NCI-H1092 (cell line): ENCODE results near the gene CENPU.
"Not testable (repeated sequence)": the region's sequence is repeated elsewhere in the genome, so short reads cannot be mapped to it uniquely, and the experiment has no call there.

Experiments used
- DNase-seq: peaks from one replicate; lab custom pipeline; 2025; lab: John Stamatoyannopoulos, UW

The CENPU gene, protein sequence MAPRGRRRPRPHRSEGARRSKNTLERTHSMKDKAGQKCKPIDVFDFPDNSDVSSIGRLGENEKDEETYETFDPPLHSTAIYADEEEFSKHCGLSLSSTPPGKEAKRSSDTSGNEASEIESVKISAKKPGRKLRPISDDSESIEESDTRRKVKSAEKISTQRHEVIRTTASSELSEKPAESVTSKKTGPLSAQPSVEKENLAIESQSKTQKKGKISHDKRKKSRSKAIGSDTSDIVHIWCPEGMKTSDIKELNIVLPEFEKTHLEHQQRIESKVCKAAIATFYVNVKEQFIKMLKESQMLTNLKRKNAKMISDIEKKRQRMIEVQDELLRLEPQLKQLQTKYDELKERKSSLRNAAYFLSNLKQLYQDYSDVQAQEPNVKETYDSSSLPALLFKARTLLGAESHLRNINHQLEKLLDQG

DNA sequence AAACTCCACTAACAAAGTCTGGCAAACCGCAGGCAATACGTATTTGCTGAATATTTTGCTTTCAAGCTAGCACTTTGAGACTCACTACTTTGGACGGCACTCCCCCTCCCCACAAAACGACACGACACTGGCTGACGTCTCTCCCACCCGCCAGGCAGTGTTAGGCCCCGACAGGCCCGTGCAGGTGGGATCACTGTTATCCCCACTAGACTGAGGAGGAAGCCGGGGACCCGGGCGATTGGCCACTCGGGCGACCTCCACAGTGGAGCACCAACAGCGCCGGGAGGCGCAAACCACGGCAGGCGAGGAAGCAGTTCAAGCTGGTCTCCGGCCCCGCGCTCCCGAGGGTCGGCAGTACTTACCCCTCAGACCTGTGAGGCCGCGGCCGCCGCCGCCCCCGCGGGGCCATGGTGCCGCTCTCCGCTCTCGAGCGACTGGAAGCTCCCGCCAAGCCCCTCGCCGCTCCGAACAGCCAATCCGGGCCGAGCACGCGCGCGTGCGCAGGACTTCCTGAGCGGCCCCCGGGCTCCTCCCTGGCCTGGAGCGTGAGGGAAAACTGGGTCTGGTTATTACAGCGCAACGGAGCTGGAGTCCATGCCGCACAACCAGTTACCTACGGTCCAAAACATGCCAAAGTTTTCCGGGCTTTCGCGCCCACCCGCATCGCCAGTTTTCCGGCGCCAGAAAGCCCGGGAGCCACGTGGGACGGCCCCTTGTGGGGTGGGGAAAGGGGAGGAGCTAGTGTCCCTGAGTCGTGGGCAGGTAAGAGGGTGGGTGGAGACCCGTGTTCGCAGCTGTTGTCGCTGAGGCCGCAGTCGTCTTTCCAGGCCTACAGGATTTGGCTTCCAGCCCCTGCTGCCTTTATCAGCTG, at the start of gene CENPU:
Gene CENPU (minus strand): TSS at position 443 of the 871 bp plus-strand sequence. CDS start 34 bp downstream, at position 409.
- DNase-seq = peak; percentile 100

DNA sequence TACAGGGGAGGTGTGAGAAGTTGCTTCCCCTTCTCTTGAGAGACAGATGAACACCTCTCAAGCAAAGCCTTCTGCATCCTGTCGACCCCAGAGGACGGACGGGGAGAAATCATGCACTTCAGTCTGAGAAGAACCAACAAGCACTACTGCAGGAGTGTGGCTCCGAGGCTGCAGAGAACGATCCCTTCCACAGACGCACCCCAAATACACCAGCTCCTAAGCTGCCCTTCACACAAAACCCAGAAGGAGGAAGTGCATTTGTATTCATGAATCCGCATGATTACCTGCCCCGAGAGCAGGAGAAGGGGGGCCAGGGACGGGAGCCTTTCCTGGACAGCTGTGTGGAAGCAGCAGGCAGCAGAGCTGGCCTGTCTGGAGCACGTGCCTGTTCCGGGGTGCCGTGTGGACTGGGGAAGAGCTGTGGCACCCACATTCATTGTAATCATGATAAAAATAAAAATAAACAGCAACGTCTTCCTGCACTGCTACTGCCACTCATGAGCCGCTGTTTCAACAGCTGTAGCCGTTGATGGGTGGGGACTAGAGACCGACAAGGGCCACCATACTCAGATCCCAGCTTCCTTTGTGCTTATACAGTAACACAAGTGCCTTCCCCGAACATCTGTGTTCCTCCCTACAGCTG, 49.0 kb upstream of the CENPU start:
- DNase-seq = no peak

DNA sequence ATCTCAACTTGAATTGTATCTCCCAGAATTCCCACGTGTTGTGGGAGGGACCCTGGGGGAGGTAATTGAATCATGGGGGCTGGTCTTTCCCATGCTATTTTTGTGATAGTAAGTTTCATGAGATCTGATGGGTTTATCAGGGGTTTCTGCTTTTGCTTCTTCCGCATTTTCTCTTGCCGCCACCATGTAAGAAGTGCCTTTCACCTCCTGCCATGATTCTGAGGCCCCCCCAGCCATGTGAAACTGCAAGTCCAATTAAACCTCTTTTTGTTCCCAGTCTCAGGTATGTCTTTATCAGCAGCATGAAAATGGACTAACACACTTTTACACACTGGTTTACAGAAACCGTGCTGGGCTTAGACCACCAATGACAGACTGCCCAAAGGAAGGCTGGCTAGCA, 45.3 kb upstream of the CENPU start:
- not testable (repeated sequence) for DNase-seq

DNA sequence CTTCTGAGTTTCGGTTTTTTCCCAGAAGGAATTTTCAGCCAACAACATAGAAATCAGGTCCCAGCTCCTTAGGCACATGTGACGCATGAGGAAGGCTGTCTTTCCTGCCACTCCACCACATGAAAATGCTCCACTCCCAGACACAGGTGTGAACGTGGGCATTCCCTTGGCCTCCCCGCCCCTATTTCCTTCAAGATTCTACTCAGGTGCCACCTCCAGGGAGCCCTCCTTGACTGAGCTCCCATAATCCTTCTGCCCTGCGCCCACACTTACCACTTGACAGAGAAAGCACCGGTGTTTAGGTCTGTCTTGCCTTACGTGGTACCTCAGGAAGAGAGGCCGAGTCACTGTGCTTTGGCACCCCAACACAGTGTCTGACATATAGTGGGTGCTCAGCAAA, 44.4 kb upstream of the CENPU start:
- DNase-seq = no peak

DNA sequence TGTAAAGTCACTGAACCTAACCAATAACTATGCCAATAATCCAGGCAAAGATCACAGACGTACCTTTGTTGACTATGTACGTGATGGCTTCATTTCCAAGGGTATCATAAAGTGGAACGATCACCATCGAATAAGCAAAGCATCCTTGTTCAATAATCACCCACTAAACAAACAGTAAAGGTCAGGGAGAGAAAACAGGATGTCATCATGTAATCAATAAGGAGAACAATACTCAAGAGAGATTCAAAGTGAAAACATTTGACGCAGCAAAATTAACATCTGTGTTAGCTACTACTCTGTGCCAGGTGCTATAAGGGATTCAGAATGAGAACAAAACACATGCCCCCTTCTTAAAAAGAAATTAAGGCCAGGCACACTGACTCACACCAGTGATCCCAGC, 42.9 kb upstream of the CENPU start:
- no peak for DNase-seq

DNA sequence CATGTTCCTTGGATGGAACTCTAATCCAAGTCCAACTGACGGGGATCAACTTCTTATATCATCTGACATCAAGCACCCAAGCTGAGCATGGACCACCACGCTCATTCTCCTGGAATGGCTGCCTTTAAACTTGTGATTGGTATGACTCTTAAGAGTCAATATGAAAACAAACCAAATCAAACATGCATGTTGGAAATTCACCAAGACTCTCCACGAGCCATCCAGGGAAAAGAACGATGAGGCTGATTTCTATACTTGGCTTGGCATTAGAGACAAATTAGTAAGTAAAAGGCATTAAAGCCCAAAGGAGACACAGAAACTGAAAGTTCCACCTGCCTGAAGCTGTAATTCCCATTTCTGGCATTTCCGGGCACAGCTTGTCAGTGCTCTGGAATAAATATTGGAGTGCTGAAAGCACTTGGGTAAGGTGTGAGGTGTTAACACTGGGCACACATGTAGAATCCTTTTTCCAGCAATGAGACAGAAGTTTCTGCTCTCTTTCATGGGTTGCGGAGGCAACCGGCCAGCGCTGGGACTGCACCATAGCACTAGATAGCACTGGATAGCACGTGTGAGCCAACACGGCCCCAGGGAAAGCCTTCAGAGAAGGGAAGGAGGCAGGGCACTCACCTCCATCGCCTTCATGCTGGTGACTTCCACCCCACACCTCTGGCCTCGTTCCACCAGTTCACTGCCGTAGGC, 42.1 kb upstream of the CENPU start:
- no peak for DNase-seq

DNA sequence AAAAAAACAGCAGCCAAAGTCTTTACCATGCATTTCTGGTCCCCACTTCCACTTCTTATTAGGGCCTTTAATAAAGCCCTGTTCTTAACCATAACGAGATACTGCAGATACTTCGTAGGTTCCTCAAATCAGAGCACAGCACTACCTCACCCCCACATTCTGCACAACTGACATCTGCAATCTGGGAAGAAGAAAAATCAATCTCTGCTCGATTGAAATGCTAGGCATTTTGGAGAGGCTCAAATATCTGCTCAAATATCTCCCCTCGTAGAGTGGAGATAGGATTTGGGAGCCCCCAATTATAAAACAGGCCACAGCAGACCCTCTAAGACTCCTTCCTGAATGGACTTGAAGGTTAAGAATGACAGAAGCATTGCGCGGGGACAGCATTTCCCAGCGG, 40.3 kb upstream of the CENPU start:
- DNase-seq = no peak

DNA sequence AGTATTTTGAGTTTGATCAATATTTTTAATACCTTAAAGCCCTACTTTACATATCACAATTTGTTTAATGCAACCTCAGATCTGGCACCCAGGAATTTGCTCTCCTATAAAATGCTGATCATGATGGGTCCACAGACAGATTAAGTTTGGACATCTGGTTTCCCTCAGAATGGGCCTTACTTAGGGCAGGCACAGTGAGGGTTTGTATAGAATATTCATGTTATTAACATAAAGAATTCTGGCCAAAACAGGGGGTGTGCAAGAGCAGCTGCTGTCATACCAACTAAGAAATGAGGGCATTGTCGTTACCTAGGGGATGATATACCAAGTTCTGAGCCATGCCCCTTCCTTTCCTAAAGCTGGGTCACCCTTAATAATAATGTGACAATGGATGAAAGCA, 37.5 kb upstream of the CENPU start:
- DNase-seq = no peak

DNA sequence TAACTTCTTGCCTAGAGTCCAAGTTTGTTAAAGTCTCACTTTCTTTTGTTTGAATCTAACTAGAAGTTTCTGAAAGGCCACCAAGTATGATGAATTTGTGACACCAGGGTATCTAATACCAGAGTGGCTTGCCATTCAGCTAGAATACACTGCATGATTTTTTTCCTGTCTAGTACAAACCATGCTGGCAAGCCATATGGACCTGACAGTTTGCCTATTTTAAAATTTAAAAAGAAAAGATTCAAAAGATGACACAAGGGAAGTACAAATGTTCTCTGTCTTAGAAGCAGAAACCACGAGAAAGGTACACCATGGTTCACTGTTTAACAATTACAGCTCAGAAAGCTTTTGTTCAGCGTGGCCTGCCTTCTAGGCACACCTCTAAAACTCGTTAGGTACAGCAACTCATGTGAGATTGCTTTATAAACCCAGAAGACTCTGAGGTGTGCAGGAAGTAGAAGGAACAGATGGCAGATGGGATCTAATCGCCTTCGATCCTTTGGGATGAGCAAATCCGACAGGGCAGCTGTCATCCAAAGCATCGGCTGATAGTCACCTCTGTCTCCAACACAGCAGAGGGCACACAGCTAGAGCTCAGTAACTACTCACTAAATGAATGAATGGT, 35.4 kb upstream of the CENPU start:
- DNase-seq = no peak

DNA sequence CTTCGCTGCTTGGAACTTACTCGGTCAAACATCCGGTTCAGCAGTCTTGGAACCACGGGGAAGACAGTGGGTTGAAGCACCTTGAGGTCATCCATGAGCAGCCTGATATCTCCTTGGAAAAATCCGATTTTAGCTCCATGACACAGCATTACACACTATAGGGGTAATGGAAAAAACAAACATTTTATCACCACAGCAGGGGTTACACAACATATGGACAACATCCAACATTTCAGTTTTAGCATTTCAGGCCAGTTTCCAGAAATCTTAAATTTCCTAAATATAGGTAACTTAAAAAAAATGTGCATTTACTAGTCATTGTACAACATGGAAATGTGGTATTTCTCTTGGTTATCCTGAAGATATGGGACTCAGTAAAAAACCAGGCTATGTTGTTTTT, 34.4 kb upstream of the CENPU start:
- no peak for DNase-seq

DNA sequence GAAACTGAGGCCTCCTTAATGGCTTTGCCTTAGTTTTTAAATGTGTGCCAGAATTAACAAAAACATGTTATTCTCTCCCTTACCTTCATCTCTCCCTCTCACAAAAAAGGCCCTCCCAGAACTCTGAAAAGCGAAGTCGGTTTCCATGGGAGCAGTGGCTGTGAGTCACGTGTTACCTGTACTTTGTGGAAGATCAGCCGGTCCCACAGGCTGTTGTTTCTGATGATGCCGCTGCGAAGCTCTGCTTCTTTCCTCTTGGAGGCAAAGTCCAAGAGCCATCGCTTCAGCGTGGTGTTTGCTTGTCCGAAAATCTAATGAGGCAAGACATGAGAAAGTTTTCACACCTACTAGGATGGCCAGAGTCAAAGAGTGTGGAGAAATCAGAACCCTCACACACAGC, 32.5 kb upstream of the CENPU start:
- DNase-seq = no peak

DNA sequence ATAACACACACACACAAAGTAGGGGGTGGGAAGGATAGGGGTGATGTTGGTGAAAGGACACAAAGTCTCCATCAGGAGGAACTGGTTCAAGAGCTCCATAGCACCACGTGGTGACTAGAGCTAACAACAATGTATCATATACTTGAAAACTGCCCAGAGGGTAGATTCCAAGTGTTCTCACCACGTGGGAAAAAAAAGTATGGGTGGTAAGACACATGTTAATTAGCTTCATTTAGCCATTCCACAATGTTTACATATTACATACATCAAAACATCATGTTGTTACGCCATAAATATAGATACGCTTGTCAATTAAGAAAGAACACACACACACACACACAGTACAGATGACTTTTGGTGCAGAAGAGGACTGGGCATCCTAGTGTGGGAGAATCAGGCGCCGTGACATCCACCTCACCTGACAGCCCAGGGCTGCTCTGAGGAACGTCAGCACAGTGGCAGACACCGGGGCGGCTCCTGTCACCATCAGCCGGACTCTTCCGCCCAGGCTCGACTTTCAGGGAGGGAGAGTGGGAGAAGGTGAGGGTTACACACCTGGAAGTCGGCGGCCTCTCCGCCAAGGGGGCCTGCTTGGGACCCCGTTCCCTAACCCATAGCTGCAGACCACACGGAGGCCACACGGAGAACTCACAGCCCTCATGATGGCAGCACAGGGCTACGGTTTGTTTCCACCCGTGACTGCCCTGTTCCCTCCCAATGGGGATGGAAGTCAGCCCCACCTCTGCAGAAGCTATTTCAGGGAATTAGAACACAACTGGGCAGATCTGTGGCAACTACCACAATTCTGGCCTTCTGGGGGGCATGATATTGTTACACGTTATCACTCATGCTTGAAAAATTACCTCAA, 31.8 kb upstream of the CENPU start:
- DNase-seq = no peak

DNA sequence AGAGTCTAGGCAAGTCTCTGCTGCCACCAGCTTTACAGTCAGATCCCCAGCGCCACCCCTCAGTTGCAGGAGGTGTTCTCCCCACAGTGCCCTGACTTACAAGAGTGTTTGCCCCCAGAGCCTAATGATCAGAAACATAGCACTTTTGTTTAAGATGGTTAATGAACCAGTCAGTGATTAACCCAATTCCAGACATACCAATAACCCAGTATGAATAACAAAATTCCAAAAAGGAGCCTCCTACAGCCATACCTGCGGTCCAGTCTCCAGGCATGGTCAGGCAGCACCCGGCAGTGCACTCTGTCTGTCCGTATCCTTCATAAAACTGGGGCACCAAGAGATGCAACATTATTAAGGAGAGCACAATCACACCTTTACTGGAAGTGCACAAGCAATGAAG, 30.7 kb upstream of the CENPU start:
- DNase-seq = no peak

DNA sequence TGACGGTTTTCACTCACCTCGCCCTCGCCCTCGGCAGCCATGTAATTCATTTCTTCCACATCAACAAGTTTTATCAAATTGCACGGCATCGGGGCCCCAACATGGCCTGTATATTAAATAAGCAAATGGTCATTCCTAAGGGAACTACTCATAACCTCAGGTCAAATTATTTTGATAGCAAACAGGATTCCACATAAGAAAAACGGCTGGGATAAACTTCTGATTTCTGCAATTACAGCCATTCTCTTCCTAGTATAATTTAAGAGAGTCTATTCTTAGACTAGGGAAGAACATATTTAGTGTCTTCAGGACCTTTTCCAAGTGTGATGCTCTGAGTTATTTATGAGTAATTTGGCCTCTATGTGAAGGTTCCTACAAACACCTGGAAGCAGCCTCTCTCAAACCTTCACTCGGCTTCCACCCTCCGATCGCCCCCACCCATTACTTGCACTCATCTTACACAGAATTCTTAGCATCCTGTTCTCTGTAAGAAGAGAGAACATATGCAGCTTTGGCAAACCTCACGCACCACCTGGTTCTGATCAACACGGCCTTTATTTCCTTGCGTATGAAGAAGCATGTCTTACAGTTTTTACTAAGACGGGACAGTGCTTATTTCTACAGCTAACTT, 29.4 kb upstream of the CENPU start:
- no peak for DNase-seq

DNA sequence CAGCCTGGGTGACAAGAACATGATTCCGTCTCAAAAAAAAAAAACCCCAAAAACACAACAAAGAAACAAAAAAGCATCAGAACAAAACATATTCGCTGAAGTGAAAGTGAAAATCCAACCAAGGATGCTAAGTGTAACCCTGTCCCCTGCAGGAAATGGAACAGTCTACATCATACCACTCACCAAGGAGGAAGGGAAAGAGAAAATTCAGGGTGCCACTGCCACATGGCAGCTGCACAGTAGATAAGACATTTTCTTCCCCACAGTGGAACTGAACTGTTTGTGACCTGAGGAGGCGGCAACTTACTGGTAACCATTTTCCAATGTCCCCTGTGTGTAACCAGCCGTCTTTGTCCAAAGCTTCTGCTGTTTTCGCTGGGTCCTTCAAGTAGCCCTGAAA, 28.2 kb upstream of the CENPU start:
- DNase-seq = no peak

DNA sequence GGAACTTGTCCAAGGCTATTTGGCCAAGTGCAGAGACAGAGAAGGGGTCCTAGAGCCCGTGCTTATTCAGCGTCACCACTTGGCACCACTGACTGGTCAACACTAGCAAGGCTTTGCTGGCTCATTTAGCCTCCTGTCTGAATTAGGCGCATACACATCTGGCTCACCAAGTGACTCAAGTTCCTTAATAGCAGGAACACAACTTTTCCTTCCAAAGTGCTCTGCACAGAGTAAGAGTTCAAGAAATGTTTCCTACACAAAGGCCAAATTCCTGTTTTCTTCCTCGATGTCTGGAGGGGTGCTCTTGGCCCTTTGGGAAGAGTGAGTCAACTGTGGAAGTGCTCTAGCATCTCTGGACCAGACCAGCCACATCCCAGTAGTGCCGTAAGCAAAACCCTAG, 26.8 kb upstream of the CENPU start:
- DNase-seq = no peak

DNA sequence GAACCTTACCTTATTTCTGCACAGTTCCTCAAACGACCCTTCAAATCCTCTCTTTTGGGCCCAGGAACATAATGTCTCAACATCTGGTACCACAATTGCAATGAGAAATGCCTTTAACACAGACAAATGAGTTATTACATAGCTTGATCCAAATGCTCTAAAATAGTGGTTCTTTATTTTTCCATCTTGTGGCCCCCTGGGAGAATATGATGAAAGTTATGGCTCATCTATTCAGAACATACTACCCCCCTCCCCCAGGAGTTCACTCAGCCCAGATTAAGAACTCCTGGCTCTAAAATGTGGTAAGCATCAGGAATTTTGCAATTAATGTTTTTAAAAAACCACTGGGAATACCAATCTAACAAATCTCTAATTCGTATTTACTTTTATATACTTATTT, 23.9 kb upstream of the CENPU start:
- DNase-seq = no peak

DNA sequence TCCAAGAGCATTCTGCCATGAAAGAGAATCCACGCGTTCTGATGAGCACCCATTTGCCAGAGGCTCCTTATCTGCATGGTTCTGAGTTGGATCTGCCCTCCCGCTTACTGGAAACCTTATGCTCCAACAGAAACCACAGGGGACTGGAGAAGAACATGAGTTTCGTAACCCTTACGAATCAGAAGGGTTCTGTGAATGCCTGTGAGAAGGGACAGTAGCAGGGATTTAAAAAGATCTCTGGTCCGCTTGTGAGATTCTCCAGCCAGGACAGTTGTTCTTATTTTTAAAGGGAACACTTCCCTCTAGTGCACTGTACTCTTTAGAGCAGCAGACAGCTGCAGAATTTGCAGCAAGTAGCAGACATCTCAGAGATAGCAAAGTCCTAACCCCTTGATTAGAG, 22.5 kb upstream of the CENPU start:
- no peak for DNase-seq

DNA sequence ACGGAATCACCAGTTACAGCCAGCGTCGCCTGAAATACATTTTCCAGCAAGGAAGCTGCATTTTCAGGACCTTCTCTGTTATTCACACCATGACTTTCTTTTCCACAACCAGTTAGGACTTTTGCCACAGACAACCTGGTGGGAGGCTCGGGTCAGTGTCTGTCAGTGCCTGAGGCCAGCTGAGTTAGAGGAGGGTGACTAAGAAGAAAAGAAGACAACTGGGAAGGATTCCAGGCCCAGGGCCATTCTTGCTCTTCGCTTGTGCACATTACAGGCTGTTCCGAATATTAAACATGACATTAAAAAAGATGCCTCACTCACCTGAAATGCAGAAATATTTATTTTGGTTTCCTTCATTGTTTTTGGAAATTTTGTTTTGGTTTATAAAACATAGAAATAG, 21.4 kb upstream of the CENPU start:
- no peak for DNase-seq
